HEK293 (cell line): ENCODE measurements around the gene HK3.

Source experiments
- CTCF ChIA-PET: fragments of 350-600 bp; formaldehyde crosslinking; extraction: SDS; loops from one replicate; lab custom pipeline; 2021; ENCODE audit warnings: antibody characterized with exemption; lab: Yijun Ruan, JAX
- POLR2A ChIA-PET: fragments of 300-600 bp; formaldehyde crosslinking; extraction: SDS; loops from one replicate; lab custom pipeline; 2020; ENCODE audit warnings: antibody characterized with exemption, inconsistent platforms; lab: Yijun Ruan, JAX
- H3K27ac ChIP-seq: fragments of 200-500 bp; sonication (Bioruptor generic); 2 replicates; pipeline ENCODE4 v1.5.1; 2014; ENCODE audit warnings: low read depth, low read length, control low read depth, inconsistent platforms; ENCODE audit errors: extremely low read depth
- H3K36me3 ChIP-seq, 2 experiments: fragments of 200-500 bp in 1 of 2; sonication (Bioruptor generic) in 1 of 2; 1 replicate in 1 of 2; 2 replicates in 1 of 2; pipeline ENCODE4 v1.5.1; 2014 to 2017; ENCODE audit warnings: inconsistent platforms in 2 of 2, low read length in 2 of 2; ENCODE audit not compliant: control insufficient read depth in 2 of 2, insufficient read depth in 1 of 2
- H3K4me1 ChIP-seq: fragments of 200-500 bp; sonication (Bioruptor generic); 2 replicates; pipeline ENCODE4 v1.5.1; 2014; ENCODE audit warnings: mild to moderate bottlenecking, low read length, inconsistent platforms; ENCODE audit not compliant: control insufficient read depth, insufficient read depth
- H3K4me3 ChIP-seq: 2 replicates; pipeline ENCODE4 v1.5.1; 2011; ENCODE audit warnings: low read depth, mild to moderate bottlenecking, control low read depth, low read length, moderate library complexity
- H3K9me3 ChIP-seq: fragments of 200-500 bp; sonication (Bioruptor generic); 2 replicates; pipeline ENCODE4 v1.5.1; 2014; ENCODE audit warnings: low read depth, low read length, inconsistent platforms; ENCODE audit not compliant: control insufficient read depth, insufficient read depth
- GLIS1 ChIP-seq: fragments of 450-650 bp; formaldehyde crosslinking; IDR thresholded peaks from 2 replicates; pipeline ENCODE4 v1.5.1; 2016; ENCODE audit warnings: missing biosample characterization, missing genetic modification characterization
- KLF17 ChIP-seq: fragments of 450-650 bp; formaldehyde crosslinking; IDR thresholded peaks from 2 replicates; pipeline ENCODE4 v1.5.1; 2016; ENCODE audit warnings: missing biosample characterization, missing genetic modification characterization
- MYNN ChIP-seq: fragments of 450-650 bp; formaldehyde crosslinking; IDR thresholded peaks from 2 replicates; pipeline ENCODE4 v1.5.1; 2016; ENCODE audit warnings: missing biosample characterization, missing genetic modification characterization, borderline replicate concordance
- PATZ1 ChIP-seq: fragments of 450-650 bp; formaldehyde crosslinking; IDR thresholded peaks from 2 replicates; pipeline ENCODE4 v1.5.1; 2016; ENCODE audit warnings: missing biosample characterization, missing genetic modification characterization
- REST ChIP-seq: fragments of 450-650 bp; formaldehyde crosslinking; IDR thresholded peaks from 2 replicates; pipeline ENCODE4 v1.5.1; 2016; ENCODE audit warnings: missing biosample characterization, missing genetic modification characterization
- SCRT1 ChIP-seq: fragments of 450-650 bp; formaldehyde crosslinking; IDR thresholded peaks from 2 replicates; pipeline ENCODE4 v1.5.1; 2016; ENCODE audit warnings: missing biosample characterization, missing genetic modification characterization, borderline replicate concordance
- SP2 ChIP-seq: fragments of 450-650 bp; formaldehyde crosslinking; IDR thresholded peaks from 2 replicates; pipeline ENCODE4 v1.5.1; 2016; ENCODE audit warnings: missing biosample characterization, missing genetic modification characterization
- ZBTB48 ChIP-seq: fragments of 450-650 bp; formaldehyde crosslinking; IDR thresholded peaks from 2 replicates; pipeline ENCODE4 v1.5.1; 2016; ENCODE audit warnings: missing biosample characterization, missing genetic modification characterization
- ZBTB6 ChIP-seq: fragments of 450-650 bp; formaldehyde crosslinking; IDR thresholded peaks from 2 replicates; pipeline ENCODE4 v1.5.1; 2017; ENCODE audit warnings: missing biosample characterization, missing genetic modification characterization
- ZEB2 ChIP-seq: fragments of 450-650 bp; formaldehyde crosslinking; IDR thresholded peaks from 2 replicates; pipeline ENCODE4 v1.5.1; 2016; ENCODE audit warnings: missing biosample characterization, missing genetic modification characterization
- ZFP69B ChIP-seq: fragments of 450-650 bp; formaldehyde crosslinking; IDR thresholded peaks from 2 replicates; pipeline ENCODE4 v1.5.1; 2016; ENCODE audit warnings: missing biosample characterization, missing genetic modification characterization
- ZNF121 ChIP-seq: fragments of 450-650 bp; formaldehyde crosslinking; IDR thresholded peaks from 2 replicates; pipeline ENCODE4 v1.5.1; 2016; ENCODE audit warnings: missing biosample characterization, missing genetic modification characterization
- ZNF148 ChIP-seq: fragments of 450-650 bp; formaldehyde crosslinking; IDR thresholded peaks from 2 replicates; pipeline ENCODE4 v1.5.0; 2017; ENCODE audit warnings: missing biosample characterization, missing genetic modification characterization, borderline replicate concordance
- ZNF274 ChIP-seq, 2 experiments: fragments of 200-500 bp in 1 of 2; fragments of 450-650 bp in 1 of 2; sonication (Bioruptor generic) in 1 of 2; formaldehyde crosslinking in 1 of 2; IDR thresholded peaks; 2 replicates each; pipeline versions ENCODE4 v1.5.1 to v1.6.1; 2014 to 2016; ENCODE audit warnings: borderline replicate concordance in 1 of 2, inconsistent platforms in 1 of 2, low read length in 1 of 2, missing biosample characterization in 1 of 2, missing genetic modification characterization in 1 of 2
- ZNF324 ChIP-seq: fragments of 450-650 bp; formaldehyde crosslinking; IDR thresholded peaks from 2 replicates; pipeline ENCODE4 v1.5.1; 2016; ENCODE audit warnings: missing biosample characterization, missing genetic modification characterization
- ZNF350 ChIP-seq: fragments of 450-650 bp; formaldehyde crosslinking; IDR thresholded peaks from 2 replicates; pipeline ENCODE4 v1.5.0; 2017; ENCODE audit warnings: missing biosample characterization, mild to moderate bottlenecking, missing genetic modification characterization
- ZNF366 ChIP-seq: fragments of 450-650 bp; formaldehyde crosslinking; conservative IDR thresholded peaks from 2 replicates; pipeline ENCODE4 v1.5.1; 2016; ENCODE audit warnings: missing biosample characterization, missing genetic modification characterization
- ZNF391 ChIP-seq: fragments of 450-650 bp; formaldehyde crosslinking; IDR thresholded peaks from 2 replicates; pipeline ENCODE4 v1.5.1; 2016; ENCODE audit warnings: low read depth, missing biosample characterization, missing genetic modification characterization, borderline replicate concordance
- ZNF513 ChIP-seq: fragments of 450-650 bp; IDR thresholded peaks from 2 replicates; pipeline ENCODE4 v1.5.1; 2018; ENCODE audit warnings: missing biosample characterization, missing genetic modification characterization
- ZNF544 ChIP-seq: fragments of 450-650 bp; formaldehyde crosslinking; IDR thresholded peaks from 2 replicates; pipeline ENCODE4 v1.5.0; 2017; ENCODE audit warnings: missing biosample characterization, missing genetic modification characterization
- ZNF585B ChIP-seq: fragments of 450-650 bp; formaldehyde crosslinking; IDR thresholded peaks from 2 replicates; pipeline ENCODE4 v1.5.1; 2016; ENCODE audit warnings: missing biosample characterization, missing genetic modification characterization
- ZNF600 ChIP-seq: fragments of 450-650 bp; formaldehyde crosslinking; IDR thresholded peaks from 2 replicates; pipeline ENCODE4 v1.5.1; 2016; ENCODE audit warnings: missing biosample characterization, missing genetic modification characterization
- ZNF623 ChIP-seq: fragments of 450-650 bp; formaldehyde crosslinking; IDR thresholded peaks from 2 replicates; pipeline ENCODE4 v1.5.1; 2016; ENCODE audit warnings: missing biosample characterization, missing genetic modification characterization
- ZNF777 ChIP-seq: fragments of 450-650 bp; formaldehyde crosslinking; IDR thresholded peaks from 2 replicates; pipeline ENCODE4 v1.5.1; 2017; ENCODE audit warnings: missing biosample characterization, missing genetic modification characterization, borderline replicate concordance

The HK3 gene

GRCh38 chr5:176844706-176845391 is 54.3 kb downstream of the HK3 start (continued):
- TF ChIP-seq PATZ1 (tag by site-specific recombination) (peak; percentile 97), SCRT1 (no peak), GLIS1 (tag by site-specific recombination) (peak; percentile 70), ZBTB6 (peak; percentile 31; the same call in 1 of the 2 replicates), ZNF350 (tag by site-specific recombination) (no peak), KLF17 (tag by site-specific recombination) (peak; percentile 94), ZNF544 (tag by site-specific recombination) (no peak), ZEB2 (tag by site-specific recombination) (peak; percentile 67), ZNF513 (tag by site-specific recombination) (no peak), SP2 (tag by site-specific recombination) (peak; percentile 72), REST (tag by site-specific recombination) (0 out of 2 replicates have a peak, but pooled peaks have one; percentile 14), ZNF777 (tag by site-specific recombination) (no peak)

GRCh38 chr5:176844281-176844680 is 54.9 kb downstream of the HK3 start:
- no peak overlapping the region; the same call in 1 of the 2 replicates for H3K27ac ChIP-seq
- CTCF ChIA-PET: interaction anchor here (0.5 to 3.1 kb wide), 2 partner anchors 33 to 184 kb away, joined by 3 to 16 read pairs; no protein-coding TSS in a partner anchor
- H3K9me3 ChIP-seq: no peaks in the 10 kb centered on the region
- no peaks in the 10 kb centered on the region for H3K36me3 ChIP-seq
- H3K4me1 ChIP-seq: peaks cover 7% of the 10 kb centered on the region
- POLR2A ChIA-PET: no interaction called here
- H3K4me3 ChIP-seq: no peak overlapping the region
- TF ChIP-seq GLIS1 (tag by site-specific recombination): no peak
- no peak for TF ChIP-seq ZNF366 (tag by site-specific recombination)
- no peak for TF ChIP-seq ZFP69B (tag by site-specific recombination)
- TF ChIP-seq ZNF121 (tag by site-specific recombination): no peak
- no peak for TF ChIP-seq MYNN (tag by site-specific recombination)
- no peak for TF ChIP-seq ZNF274 (IDR thresholded peaks at IDR 0.05; ENCODE audit: low read length)
- no peak for TF ChIP-seq ZNF274 (tag by site-specific recombination; IDR thresholded peaks at IDR 0.05; ENCODE audit: borderline replicate concordance)
- no peak for TF ChIP-seq ZNF391 (tag by site-specific recombination)
- no peak for TF ChIP-seq ZNF148
- no peak for TF ChIP-seq ZNF623 (tag by site-specific recombination)
- TF ChIP-seq ZNF324 (tag by site-specific recombination): no peak
- no peak for TF ChIP-seq ZNF585B (tag by site-specific recombination)
- TF ChIP-seq ZBTB48 (tag by site-specific recombination): no peak
- TF ChIP-seq ZNF600 (tag by site-specific recombination): no peak
- no peak for TF ChIP-seq ZNF544 (tag by site-specific recombination)
